HG03103 (cell line): Measurements from ENCODE around the gene RUNX2.

Experiments used
- ATAC-seq: cut with Tn5 transposase; IDR thresholded peaks from one replicate; pipeline ENCODE4 v1.9.1; 2021; ENCODE audit warnings: low read depth; ENCODE audit not compliant: unreplicated experiment

The RUNX2 gene

DNA sequence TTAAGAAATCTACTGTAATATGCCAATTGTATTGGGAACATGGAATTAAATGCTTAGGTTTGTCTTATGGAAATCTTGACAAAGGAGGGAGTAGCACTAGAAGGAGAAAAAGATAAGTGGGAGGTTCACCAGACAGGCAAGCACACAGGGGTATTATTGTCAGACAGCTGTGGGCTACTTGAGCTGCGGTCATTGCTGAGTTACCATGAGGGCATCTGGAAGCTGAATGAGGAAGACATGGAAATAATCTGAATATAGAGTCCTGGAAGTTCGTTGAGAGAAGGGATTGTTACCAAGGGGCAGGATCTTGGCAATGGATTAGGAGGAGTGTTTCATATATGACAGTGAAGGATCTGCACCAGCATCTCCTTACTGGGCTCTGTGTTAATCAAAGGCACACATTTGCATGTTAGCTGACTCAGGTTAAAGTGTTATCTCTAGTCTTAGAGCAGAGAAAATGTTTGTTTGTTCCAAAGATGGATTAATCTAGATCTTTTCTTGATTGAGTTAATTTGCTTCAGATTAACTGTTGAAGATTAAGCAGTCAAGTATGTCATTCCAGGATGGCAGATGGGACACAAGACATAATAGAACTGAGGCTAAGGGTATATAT is 102.6 kb downstream of the RUNX2 start:
- no peak for ATAC-seq

DNA sequence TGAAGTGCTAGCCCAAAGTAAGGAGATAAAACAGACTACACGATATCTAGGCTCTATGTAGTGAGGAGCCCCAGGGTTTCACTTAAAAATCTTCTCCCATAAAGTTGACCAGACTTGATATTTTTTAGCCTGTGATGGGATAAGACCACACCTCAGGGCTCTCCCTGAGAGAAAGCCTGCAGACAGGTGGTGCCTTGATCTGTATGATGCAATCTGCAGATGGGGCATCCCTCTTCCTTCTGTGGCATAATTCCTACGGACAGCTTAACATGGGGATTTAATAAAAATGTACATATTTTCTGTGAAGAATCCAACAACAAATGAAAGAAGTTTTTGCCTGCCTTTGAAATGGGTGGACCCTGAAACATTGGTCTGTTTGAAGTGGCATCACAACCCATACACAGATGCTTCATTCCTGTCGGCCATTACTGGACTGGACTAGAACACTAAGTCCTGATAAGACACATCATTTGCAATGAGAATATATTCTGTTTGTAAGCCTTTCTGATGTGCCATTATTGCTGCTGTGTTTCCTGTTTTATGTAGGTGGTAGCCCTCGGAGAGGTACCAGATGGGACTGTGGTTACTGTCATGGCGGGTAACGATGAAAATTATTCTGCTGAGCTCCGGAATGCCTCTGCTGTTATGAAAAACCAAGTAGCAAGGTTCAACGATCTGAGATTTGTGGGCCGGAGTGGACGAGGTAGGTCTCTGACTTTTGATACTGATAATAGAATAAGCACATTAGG is 103.4 kb downstream of the RUNX2 start:
- ATAC-seq = no peak

DNA sequence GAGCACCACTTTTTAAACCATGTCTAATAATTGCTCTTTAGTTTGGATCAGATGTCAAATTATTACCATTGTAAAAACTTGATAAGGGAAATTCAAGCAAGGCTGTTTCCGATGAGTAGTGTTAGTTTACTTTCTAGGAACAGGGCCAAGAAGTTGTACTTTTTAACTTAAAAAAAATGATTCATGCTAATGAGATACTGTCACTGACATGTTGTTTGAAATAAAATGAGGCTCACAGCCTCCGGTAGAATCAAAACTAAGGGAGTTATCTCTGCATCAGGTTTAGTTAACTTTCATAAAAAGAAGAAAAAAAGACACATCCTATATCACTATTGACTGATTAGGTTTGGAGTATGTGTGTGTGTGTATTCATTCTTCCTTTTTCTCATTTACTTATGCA is 104.8 kb downstream of the RUNX2 start:
- ATAC-seq = no peak

DNA sequence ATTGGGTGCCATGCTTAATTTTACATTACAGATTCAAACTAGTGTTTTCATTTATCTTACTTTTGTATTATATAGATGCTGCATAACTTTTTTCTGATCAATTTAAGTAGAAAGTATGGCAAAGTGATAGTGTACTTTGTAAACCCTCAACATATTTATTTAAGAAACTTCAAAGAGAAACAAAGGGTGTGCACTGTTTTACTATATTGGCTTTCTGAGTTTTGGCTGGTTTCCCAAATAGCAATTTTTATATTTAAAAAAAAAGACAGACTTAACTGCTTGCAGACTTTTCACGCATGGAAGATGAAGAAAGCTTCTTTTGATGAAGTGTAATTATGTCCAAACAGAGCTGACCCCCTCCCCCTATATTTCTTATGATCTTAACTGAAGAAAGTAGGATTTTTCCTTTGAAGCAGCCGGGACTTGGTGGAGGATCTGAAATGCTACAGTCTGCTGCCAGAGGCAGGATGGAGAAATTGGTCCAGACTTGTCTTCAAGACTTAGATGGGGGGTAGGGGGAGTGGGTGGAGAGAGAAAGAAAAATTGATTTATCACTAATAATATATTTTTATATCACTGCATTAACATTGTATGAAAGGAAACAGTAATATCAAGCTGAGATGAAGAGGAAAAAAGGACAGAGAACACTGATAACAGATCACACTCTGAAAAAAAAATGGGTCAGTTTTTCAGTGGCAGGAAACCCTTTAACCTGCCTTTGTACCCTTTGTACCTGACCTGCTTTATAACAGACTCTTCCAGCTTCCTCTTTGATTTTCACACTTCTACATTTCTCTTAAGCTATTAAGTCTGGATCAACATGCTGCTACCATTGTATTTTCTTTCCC is 105.6 kb downstream of the RUNX2 start:
- no peak for ATAC-seq

DNA sequence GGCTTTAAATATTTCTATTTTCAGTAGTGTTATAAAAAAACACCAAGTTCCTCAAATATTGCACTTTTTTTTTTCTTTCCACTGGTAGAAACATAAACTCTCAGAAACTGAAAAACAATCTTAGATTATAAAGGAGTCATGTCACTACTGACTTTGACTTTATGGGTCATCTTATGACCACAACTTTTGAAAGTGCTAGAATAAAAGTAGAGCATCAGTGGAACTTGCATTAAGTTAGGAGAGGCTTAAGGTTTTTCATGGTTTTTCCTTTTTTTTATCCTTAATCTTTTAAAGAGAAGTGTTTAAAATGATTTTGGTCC is 106.2 kb downstream of the RUNX2 start:
- no peak for ATAC-seq

DNA sequence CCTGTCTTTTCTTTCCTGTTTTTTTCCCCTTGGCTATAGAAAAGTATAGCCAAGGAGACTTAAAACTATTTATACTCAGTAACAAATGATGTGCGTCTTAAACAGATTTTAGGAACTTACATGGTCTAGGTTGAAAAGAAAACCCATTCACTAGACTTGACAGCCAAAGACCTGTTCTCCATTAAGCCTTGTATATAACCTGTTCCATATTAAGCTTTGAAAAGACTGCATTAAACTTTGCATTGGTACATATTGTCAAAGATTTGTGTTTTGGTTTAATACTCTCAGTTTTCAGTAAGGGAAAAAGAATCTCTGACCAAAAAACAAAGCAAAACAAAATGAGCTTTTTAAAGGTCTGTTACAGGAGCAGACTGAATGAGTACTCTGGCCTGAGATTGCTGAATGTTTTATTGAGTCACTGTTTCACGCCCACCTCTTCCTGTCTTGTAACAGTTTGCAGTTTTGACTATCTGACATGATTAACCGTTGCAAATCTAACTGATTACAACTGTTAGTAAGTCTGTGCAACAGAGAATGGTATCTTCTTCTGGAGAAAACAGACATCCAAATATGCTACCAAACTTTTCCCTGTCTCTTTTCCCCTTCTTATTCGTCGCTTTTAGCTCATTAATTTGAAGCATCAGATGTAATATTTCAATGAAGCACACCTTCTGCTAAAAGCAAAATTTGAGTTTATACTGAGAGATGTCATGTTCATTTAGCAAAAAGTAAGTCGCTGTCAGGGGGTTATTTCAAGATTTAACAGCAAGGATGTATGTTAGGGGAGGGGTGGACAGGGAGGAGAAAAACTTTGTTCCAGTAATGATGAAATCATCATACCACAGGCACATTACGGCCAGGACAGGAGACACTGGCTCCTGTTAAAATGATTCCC is 108.7 kb downstream of the RUNX2 start:
- ATAC-seq = no peak

DNA sequence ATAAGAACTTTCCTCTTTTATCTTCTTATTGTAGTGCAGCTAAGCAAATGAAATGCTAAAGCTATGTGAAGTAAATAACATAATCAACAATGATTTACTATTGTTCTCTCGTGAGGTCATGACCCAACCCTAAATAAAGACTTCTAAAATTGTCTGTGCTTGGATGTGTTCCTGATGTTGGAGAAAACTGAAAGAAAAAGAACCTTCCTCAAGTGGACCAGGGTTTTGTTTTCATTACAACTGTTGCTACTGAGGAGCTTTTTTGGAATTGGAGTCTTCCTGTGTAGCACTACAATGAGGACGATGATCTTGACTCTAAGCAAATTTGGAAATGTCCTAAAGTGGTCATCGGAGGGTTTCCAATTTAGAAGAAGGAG is 109.3 kb downstream of the RUNX2 start:
- ATAC-seq = no peak

DNA sequence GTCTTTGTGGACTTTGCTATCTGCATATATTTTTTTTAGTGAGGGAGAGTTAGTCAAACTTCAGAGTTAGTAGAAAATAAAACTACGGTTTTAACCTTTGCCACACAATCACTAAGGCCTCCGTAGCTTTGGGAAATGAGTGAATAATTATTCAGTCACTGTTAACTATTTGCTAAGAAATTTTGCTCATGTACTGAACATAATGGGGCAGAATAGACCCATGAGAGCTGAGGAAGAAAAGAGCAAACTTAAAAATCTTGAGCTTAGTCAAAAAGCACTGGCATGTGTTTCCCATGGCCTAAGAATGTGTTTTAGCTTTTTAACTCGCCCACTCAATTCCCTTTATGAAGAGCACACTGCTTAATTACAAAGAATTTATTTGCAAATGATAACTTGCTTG is 110.0 kb downstream of the RUNX2 start:
- ATAC-seq = no peak

DNA sequence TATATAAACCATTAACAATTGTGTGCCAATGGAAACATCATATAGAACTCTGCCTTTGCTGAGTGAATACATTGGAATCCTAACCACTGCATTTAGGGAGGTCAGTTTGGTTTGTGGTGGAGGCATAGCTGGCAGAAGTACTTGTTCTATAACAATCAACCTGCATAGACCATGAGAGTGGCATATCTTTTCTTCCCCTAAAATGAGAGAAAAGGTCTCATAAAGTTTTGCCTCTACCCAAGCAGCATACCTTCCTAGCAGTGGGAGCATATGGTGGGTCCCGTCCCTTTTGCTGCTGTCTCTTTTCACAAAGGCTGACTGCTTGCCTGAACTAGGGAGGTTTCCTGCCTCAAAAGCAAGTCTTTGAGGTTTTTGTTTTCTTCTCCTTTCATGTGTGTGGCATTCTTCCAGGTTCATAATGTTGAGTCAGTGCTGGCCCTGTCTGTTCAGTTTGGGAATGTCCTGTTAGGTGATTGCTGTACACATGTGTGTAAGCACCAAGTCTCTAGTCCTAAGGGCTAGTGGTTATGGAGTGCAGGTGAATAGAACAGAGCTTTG is 110.8 kb downstream of the RUNX2 start:
- ATAC-seq = no peak

DNA sequence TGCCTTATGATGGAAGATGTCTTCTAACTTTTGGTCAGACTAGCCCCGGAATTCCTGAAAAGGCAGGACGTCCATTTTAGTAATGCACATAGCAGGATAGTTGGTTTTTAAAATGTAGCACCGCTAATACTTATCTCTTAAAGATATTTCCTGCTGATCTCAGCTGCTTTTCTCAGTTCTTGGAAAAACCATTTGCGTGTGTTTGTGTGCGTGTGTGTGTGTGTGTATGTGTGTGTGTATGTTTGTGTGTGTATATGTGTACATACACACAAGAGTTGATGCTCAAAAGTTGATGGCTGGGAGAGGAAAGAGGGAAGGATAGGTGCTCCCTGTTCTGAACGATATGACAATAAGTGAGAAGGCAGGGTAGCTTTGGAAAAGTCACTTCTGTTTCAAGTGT is 111.3 kb downstream of the RUNX2 start:
- no peak for ATAC-seq

DNA sequence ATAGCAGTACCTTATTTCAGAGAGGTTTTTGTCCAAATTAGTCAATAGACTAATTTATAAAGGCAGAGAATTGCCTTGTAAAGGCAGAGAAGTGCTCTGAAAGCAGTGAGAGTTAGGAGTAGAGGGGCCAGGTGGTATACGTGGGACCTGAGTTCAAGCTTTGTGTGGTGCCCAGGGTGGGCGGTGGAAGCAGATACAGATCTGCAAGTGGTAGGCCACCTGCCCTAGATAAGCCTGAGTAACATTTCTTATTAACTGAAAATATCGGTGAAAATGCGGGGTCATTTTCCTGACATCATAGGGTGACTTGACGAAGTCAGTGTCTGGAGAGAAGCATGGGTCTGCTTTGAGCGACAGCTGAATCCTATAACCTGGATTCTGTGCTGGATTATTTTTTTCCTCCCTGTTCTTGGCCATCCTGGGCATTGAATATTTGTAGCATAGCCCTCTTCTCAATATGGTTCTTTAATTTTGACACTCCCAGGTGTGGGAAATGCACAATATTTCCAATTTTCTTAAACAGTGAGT is 111.8 kb downstream of the RUNX2 start:
- ATAC-seq = no peak

DNA sequence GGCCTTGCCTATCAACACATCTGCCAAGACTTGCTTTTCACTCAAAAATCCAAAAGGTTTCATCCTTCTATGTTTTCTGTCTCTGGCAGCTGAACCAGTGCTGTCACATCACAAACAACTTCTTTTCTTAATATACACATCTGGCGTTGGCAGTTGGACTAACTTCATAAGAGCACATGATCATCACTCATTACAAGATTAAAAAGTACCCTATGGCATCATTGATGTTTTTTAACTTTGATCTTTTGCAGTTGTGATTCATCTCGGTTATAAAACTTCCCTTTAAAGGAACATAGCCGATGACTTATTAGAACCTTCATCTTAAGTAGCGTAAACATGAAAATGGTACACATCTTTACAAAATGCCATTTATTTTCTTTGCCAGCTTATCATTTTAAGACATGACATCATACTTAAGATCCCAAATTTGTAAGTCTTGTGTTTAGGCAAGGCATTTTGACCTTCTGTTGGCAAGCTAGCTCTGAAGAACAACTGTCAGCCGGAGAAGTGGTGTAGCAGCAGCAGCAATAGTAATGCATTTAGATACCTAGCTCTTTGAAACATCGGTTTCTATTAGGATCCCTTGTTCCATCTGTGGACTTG is 113.8 kb downstream of the RUNX2 start:
- no peak for ATAC-seq

DNA sequence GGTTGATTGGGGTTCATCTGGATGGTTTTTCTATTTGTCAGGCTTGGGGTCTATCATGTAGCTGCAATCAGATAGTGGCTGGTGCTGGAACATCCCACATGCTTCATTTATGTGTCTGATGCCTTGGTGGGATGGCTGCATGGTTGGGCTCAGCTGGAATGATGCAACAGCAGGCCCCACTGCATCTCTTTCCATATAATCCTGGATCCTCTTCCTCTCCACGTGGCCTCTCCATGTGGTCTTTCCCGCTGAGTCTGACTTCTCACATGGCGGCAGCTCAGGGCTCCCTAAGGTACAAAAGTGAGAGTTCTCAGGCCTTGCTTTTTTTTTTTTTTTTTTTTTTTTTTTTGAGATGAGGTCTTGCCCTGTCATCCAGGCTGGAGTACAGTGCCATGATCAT is 114.6 kb downstream of the RUNX2 start:
- ATAC-seq = no peak

DNA sequence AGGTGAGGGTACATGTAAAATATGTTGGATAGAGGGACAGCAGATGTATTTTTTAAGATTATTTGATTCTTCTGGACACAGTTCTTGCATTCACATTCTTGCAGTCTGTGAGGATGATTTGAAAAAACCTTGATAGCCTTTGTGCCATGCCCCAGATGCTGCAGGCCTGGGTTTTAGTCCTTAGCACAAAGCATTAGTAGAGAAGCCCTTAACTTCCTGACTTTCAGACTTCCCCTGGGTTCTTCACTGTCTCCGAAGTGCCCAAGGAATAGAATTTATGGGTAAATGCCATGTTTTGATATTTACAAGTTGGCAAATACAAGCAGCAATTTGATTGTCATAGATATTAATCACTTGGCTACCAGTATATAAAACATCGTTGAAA is 117.2 kb downstream of the RUNX2 start:
- ATAC-seq = no peak

DNA sequence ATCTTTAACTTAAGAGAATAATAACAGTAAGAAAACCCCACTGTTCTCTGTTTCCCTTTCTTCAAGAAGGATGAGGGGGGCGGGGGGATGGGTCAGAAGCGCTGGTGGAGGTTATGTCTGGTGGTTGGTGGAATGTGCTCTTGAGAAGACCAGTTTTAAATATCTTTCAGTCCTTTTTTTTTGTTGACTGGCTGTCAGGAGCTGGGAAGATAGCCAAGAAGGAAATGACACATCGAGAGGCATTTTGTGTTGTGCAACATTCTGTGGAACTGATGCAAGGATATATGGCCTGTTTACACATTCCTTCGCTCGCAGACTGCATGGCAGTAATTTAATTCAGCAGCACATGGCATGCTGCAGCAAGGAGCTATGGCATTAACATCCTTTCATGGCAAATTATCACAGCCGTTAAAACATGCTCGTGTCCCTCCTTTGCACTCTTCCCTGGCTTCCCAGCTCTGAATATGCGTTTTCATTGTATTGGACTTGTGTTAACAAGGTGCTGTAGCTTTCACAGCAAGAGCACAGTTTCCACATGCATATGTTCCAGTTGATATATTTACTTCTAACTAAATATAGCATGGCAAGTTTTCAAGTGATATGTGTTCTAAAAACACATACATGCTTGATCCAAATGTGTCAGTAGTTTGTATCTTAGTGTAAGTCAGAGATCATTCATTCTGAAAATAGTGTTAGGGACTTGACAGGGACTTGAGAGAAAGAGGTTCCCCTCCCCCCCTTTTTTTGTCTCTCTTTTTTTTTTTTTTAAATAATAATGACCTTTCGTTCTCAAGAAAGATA is 117.8 kb downstream of the RUNX2 start:
- no peak for ATAC-seq

DNA sequence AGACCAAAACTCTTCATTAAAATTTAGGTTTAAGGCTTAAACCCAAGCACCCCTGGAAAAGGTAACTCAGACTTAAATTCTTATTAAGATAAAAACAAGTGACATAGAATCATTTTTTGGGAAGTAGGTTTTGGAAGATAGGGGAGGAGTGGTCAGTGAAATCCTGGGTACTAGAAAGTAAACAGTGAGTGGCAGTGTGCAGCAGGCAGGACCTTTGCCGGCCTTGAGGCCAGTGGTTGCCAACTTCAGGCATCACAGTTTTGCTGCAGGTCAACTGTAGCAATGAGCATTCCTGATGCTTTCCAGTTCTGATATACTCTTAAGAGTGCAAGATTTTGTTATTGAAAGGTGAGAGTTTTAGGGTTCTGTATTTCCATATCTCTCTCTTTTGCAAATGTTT is 118.9 kb downstream of the RUNX2 start:
- ATAC-seq = no peak

DNA sequence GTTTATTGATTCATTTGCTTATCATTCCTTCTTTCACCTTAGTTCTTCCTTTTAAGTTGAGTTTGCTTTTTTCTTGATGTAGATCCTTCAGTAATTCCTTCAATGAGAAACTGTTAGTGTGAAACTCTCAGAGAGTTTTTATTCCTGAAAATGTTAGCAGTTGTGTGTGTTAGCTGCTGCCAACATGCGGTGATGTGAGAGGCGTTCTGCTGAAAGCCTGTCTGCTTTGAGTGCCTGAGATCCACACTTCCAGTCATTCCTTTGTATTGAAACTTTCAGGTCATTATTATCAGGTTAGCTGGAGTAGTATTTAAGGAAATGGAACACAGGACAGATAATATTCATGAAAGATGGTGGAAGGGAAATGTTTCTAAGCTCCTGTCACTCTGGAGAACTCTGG is 119.6 kb downstream of the RUNX2 start:
- ATAC-seq = no peak

DNA sequence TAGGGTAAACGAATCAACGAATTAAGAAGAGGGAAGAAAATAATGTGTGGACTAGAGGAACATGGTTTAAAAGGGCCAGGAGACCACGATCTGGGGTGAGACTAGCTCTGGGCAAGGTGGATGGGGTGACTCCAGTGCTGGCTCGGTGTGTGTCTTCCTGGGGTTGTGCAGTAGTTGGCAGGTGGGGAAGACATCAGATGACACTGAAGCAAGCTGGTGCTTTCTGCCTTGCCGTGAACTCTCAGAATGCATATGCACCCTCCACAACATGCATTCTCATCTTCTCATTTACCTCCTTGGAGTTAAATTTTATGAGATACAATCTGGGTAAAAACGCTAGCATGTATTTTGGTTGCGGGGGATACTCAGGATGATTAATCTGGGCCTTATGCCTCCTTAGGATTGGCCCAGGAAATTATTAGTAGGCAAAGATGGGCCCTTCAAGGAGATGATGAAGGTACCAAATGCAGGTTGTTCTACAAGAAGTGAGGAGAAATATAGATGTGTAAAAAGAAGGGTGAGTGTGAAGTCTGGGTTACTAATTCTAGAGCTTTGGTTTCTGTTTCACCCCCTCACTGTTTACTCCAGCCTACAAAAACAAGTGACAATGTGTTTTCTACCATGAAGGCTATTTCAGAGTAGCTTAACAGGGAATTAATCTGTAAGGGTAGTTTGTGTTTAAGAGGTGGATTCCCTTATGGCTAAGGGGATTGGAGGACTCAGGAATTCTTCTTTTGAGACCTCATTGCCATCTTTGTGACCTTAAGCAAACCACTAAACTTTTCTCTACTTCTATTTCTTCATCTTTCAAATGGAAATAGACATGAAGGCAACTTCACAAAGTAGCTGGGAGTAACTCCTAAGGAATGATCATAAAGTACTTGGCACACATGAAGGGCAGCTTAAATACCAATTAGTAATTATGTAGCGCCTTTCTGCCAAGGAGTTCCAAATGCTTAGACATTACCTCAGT is 120.6 kb downstream of the RUNX2 start:
- no peak for ATAC-seq
